ENCODE measurements around the gene DOCK4.

- TF ChIP-seq NRF1 (IDR thresholded peaks at IDR 0.05; ENCODE audit: low read depth, low read length) (no peak), POLR2A (IDR thresholded peaks at IDR 0.05; ENCODE audit: control extremely low read depth in 1 of 2, low read depth in 2 of 2, low read length in 2 of 2) (no peak), SP1 (IDR thresholded peaks at IDR 0.05; ENCODE audit: low read depth, low read length) (no peak), CTCF (IDR thresholded peaks at IDR 0.05; ENCODE audit: control extremely low read depth in 1 of 3, insufficient read depth in 1 of 3, low read depth in 1 of 3, low read length in 3 of 3) (no peak), JUN (IDR thresholded peaks at IDR 0.05; ENCODE audit: low read depth, low read length) (no peak), SIX5 (IDR thresholded peaks at IDR 0.05; ENCODE audit: low read depth, low read length) (no peak), YY1 (IDR thresholded peaks at IDR 0.05; ENCODE audit: low read depth, low read length) (no peak), POLR2AphosphoS5 (IDR thresholded peaks at IDR 0.05; ENCODE audit: low read depth, low read length) (no peak), BACH1 (IDR thresholded peaks at IDR 0.05; ENCODE audit: low read length) (no peak), GTF2F1 (IDR thresholded peaks at IDR 0.05; ENCODE audit: borderline replicate concordance, low read depth, low read length) (no peak), TAF1 (IDR thresholded peaks at IDR 0.05; ENCODE audit: low read depth, low read length) (no peak), GABPA (IDR thresholded peaks at IDR 0.05; ENCODE audit: borderline replicate concordance, insufficient read depth, low read length) (no peak), EGR1 (IDR thresholded peaks at IDR 0.05; ENCODE audit: borderline replicate concordance, low read depth, low read length) (no peak), CBX8 (IDR thresholded peaks at IDR 0.05; ENCODE audit: borderline replicate concordance, low read depth, low read length) (no peak)
Observed at GRCh38 chr7:112060625-112061024, 145.6 kb downstream of the DOCK4 start.

Measured in H1 (cell line).